Body of pancreas (tissue), 4 donors: Measurements from ENCODE around the gene SORL1. TPM values are rescaled to one million over a fixed set of nuclear protein-coding genes. Genes with fewer than 3 reads are reported as not detected.

ENCODE experiments used
- ATAC-seq: fragments of 150-250 bp; one replicate; pipeline ENCODE4 v1.9.1; 2016
- DNase-seq, 4 donors: peaks; one replicate each; pipeline ENCODE4 v3.0.0-alpha.2; 2019
- H3K27ac ChIP-seq, 4 donors: fragments of 200-600 bp; sonication (generic); 1 replicate in 3 of 4; 2 replicates in 1 of 4; pipeline versions ENCODE4 v1.5.1 to v1.6.1; 2016 to 2019; ENCODE audit warnings: mild to moderate bottlenecking in 1 of 4, mixed read lengths in 1 of 4, moderate library complexity in 1 of 4
- H3K27me3 ChIP-seq, 2 donors: fragments of 200-600 bp; sonication (generic); one replicate each; pipeline ENCODE4 v1.6.0; 2016; ENCODE audit warnings: mild to moderate bottlenecking in 1 of 2
- H3K36me3 ChIP-seq, 2 donors: fragments of 200-600 bp; sonication (generic); replicated peaks in 1 of 2; 2 replicates each; pipeline ENCODE4 v1.5.1; 2016; ENCODE audit warnings: low read depth in 2 of 2; ENCODE audit not compliant: insufficient read depth in 1 of 2
- H3K4me1 ChIP-seq: fragments of 200-600 bp; sonication (generic); one replicate; pipeline ENCODE4 v1.6.0; 2016
- H3K4me3 ChIP-seq, 2 donors: fragments of 200-600 bp; sonication (generic); 1 replicate in 1 of 2; 2 replicates in 1 of 2; pipeline ENCODE4 v1.5.1; 2016 to 2019
- H3K9me3 ChIP-seq, 3 donors: fragments of 200-600 bp; sonication (generic); 1 replicate in 2 of 3; 2 replicates in 1 of 3; pipeline ENCODE4 v1.5.1; 2016
- POLR2A ChIP-seq, 3 donors: fragments of 450-650 bp; IDR thresholded peaks; one replicate each; pipeline ENCODE4 v1.6.1; 2016; ENCODE audit warnings: antibody characterized with exemption in 3 of 3, mild to moderate bottlenecking in 2 of 3
- WGBS, 2 donors: methylation state at CpG; one replicate each; pipeline ENCODE4 v1.1.5; 2017; 5-methylcytosine and 5-hydroxymethylcytosine counted together
- intact Hi-C: fragments of 100-400 bp; cut with DNase I; formaldehyde crosslinking; loops from one replicate; pipeline ENCODE4 v1.15.1; 2023
- total RNA-seq, 2 donors: library from RNA; depleted of rRNA; stranded (reverse); fragments of >200 nt; gene quantifications; one replicate each; pipeline ENCODE4 v1.1.0, GENCODE V29; 2016
- TF ChIP-seq, protein P1 (sequence below), 7 experiments: fragments of 450-650 bp in 4 of 7; fragments of 200-600 bp in 3 of 7; sonication (generic) in 3 of 7; IDR thresholded peaks; one replicate each; pipeline ENCODE4 v1.5.1; 2016 to 2019; ENCODE audit warnings: antibody characterized with exemption in 7 of 7

The SORL1 gene
- total RNA-seq, 2 donors from 2014 or later: 25.1 to 26.5 TPM

DNA sequence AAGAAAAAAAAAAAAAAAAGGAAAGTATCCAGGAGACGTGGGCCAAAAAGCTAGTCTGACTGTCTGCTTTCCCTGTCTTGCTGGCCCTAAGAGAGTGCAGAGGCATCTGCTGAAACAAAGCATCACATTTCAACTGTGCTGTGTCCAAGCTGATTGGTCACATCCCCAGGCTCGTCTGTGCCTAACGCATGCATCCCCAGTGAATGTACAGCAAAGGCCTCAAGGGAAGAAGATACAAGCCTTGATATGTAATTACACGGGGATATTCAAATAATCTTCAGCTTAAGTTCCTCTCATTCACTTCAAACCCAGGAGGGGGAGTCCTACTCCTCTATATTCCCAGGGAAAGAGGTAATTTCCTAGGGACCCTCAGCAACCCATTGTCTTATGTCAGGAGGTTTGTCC lies 5.4 kb upstream of the SORL1 start:
- DNase-seq (no peak), ATAC-seq (no peak)
- intact Hi-C loops: no loop called here
- Histone ChIP-seq H3K4me3 (no peak overlapping the region), H3K27me3 (no peaks in the 10 kb centered on the region), H3K4me1 (no peaks in the 10 kb centered on the region), H3K27ac (no peak overlapping the region), H3K36me3 (no peaks in the 10 kb centered on the region), H3K9me3 (no peaks in the 10 kb centered on the region)
- TF ChIP-seq, protein P1, sequence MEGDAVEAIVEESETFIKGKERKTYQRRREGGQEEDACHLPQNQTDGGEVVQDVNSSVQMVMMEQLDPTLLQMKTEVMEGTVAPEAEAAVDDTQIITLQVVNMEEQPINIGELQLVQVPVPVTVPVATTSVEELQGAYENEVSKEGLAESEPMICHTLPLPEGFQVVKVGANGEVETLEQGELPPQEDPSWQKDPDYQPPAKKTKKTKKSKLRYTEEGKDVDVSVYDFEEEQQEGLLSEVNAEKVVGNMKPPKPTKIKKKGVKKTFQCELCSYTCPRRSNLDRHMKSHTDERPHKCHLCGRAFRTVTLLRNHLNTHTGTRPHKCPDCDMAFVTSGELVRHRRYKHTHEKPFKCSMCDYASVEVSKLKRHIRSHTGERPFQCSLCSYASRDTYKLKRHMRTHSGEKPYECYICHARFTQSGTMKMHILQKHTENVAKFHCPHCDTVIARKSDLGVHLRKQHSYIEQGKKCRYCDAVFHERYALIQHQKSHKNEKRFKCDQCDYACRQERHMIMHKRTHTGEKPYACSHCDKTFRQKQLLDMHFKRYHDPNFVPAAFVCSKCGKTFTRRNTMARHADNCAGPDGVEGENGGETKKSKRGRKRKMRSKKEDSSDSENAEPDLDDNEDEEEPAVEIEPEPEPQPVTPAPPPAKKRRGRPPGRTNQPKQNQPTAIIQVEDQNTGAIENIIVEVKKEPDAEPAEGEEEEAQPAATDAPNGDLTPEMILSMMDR (IDR thresholded peaks at IDR 0.05): no peak
- no peak for TF ChIP-seq POLR2A (IDR thresholded peaks at IDR 0.05)
- WGBS, 2 donors: 54 to 59% methylated on average over 4 of the region's 4 CpGs

DNA sequence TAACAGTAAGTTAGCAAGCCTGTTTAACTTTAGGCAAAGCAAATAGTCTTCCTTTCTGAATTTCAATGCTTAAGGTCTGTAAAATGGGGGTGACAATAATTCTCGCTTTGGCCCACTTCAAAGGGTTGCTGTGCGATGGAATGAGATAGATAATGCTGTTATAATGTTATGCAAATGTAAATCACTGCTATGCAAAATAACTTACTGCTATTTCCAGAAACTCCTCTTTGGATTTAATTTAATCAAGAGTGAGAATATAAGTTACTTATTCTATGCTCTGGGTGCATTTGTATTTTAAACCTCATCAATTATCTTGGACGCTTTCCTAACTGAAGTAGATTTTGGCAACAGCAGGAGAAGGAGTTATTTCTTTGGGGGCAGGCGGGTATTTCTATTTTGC lies 4.1 kb upstream of the SORL1 start:
- WGBS, 2 donors: 85 to 90% methylated on average over 4 of the region's 4 CpGs
- intact Hi-C loops: no loop called here
- Histone ChIP-seq H3K27me3 (no peaks in the 10 kb centered on the region), H3K4me1 (peaks cover 5% of the 10 kb centered on the region), H3K27ac (peak overlapping the region in 1 of 4 donors; percentile 28), H3K36me3 (no peaks in the 10 kb centered on the region), H3K9me3 (no peaks in the 10 kb centered on the region), H3K4me3 (no peak overlapping the region)
- ATAC-seq (no peak), DNase-seq (no peak)
- no peak for TF ChIP-seq POLR2A (IDR thresholded peaks at IDR 0.05)
- TF ChIP-seq, protein P1 (IDR thresholded peaks at IDR 0.05): no peak

DNA sequence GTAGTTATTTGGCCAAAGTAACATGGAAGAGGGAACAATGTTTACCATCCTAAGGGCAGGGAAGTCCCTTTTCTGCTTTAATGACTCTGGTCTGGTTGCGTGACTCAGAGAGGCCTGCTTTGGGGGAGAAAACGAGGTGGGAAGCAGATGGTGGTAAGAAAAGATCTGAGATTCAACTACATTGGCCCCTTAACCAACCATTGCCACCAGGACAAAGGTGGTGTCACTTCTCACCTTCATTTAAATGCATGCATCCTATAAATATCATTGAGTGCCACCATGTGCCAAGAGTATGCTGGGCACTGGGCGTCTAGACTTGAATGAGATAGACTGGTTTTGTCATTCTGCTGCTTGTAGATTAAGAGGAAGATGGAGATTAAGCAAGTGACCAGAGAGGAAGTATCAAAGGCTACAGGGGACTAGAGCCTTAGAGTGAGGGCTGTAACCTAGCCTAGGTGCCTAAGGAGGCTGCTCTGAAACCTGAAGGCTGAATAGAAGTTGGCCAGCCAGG lies 3.6 kb upstream of the SORL1 start:
- intact Hi-C loops: no loop called here
- Histone ChIP-seq H3K36me3 (no peaks in the 10 kb centered on the region), H3K4me3 (no peak overlapping the region), H3K9me3 (no peaks in the 10 kb centered on the region), H3K4me1 (peaks cover 5% of the 10 kb centered on the region), H3K27ac (peak overlapping the region in 1 of 4 donors; percentile 28), H3K27me3 (no peaks in the 10 kb centered on the region)
- 64 to 74% methylated on average over 3 of the region's 3 CpGs for WGBS, 2 donors
- DNase-seq (no peak), ATAC-seq (no peak)
- TF ChIP-seq, protein P1 (IDR thresholded peaks at IDR 0.05): no peak
- no peak for TF ChIP-seq POLR2A (IDR thresholded peaks at IDR 0.05)

DNA sequence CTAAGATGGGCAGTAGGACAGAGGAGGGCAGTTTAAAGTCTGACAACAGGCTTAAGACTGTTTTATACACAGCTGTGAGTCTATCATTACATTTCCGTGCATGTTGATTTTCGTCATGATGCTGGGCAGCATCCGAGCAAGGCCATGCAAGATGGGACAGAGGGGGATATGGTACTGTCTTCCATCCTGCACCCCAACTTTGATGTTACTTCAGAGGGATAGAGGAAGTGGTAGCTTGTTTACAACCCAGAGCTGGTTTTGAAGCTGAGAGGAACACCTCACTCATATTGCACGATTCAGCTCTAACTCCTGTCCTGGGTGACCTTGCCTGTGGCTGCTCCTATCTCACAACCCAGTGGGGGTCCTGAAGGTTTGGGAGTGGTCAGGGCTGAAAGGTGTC lies 3.0 kb upstream of the SORL1 start:
- DNase-seq (no peak), ATAC-seq (no peak)
- WGBS, 2 donors: 80 to 85% methylated on average over 4 of the region's 4 CpGs
- H3K27me3 ChIP-seq: no peaks in the 10 kb centered on the region
- no peaks in the 10 kb centered on the region for H3K36me3 ChIP-seq
- H3K4me1 ChIP-seq: peaks cover 5% of the 10 kb centered on the region
- no peak overlapping the region for H3K4me3 ChIP-seq
- no peaks in the 10 kb centered on the region for H3K9me3 ChIP-seq
- intact Hi-C loops: no loop called here
- TF ChIP-seq POLR2A (IDR thresholded peaks at IDR 0.05): no peak
- TF ChIP-seq, protein P1 (IDR thresholded peaks at IDR 0.05): no peak
- H3K27ac ChIP-seq: peak overlapping the region in 1 of 4 donors; percentile 28

DNA sequence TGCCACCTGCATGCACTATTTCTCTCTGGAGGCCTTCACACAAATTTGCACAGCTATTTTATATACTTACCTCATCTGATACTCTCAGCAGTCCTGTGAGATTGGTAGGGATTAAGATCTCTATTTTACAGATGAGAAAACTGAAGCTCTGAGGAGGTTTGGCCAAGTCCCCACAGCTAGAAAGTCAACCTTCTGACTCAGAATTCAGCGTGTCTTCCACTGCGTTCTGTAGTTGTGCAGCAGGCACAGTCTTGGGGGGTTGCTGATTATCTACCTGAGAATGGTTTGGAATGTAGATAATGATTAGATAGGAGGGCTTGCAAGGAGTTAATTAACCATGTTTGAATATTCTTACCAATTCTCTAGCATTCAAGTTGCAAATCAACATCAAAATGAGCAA lies 2.5 kb upstream of the SORL1 start:
- ATAC-seq (no peak), DNase-seq (no peak)
- Histone ChIP-seq H3K4me1 (peaks cover 5% of the 10 kb centered on the region), H3K4me3 (no peak overlapping the region), H3K27me3 (no peaks in the 10 kb centered on the region), H3K36me3 (no peaks in the 10 kb centered on the region), H3K27ac (no peak overlapping the region), H3K9me3 (no peaks in the 10 kb centered on the region)
- 70 to 92% methylated on average over 2 of the region's 2 CpGs for WGBS, 2 donors
- no peak for TF ChIP-seq POLR2A (IDR thresholded peaks at IDR 0.05)
- TF ChIP-seq, protein P1 (IDR thresholded peaks at IDR 0.05): no peak
- intact Hi-C loops: no loop called here
